Left lung (tissue), 10 donors: Measurements from ENCODE around the gene EYA2. TPM values are rescaled to one million over a fixed set of nuclear protein-coding genes. Genes with fewer than 3 reads are reported as not detected.

ENCODE experiments used
- ATAC-seq: fragments of 200-7000 bp; cut with Tn5 transposase; one replicate; pipeline ENCODE4 v1.9.1; 2020; ENCODE audit warnings: moderate library complexity
- DNase-seq, 4 donors: peaks; one replicate each; pipeline ENCODE4 v3.0.0-alpha.2; 2013 to 2020
- H3K27ac ChIP-seq, 2 donors: fragments of 200-600 bp; sonication (generic) in 1 of 2; one replicate each; pipeline versions ENCODE4 v1.5.0 to v1.8.0; 2020 to 2021
- H3K27me3 ChIP-seq, 2 donors: fragments of 200-600 bp; sonication (generic) in 1 of 2; one replicate each; pipeline versions ENCODE4 v1.5.0 to v1.8.0; 2020 to 2021
- H3K36me3 ChIP-seq, 2 donors: fragments of 200-600 bp; sonication (generic) in 1 of 2; one replicate each; pipeline versions ENCODE4 v1.5.0 to v1.8.0; 2020 to 2021
- H3K4me1 ChIP-seq, 2 donors: fragments of 200-600 bp; one replicate each; pipeline ENCODE4 v1.8.0; 2021
- H3K4me3 ChIP-seq, 2 donors: fragments of 200-600 bp; sonication (generic) in 1 of 2; one replicate each; pipeline versions ENCODE4 v1.5.0 to v1.8.0; 2020 to 2021; ENCODE audit warnings: mild to moderate bottlenecking in 1 of 2
- H3K9me3 ChIP-seq, 2 donors: fragments of 200-600 bp; sonication (generic) in 1 of 2; one replicate each; pipeline versions ENCODE4 v1.5.0 to v1.8.0; 2020 to 2021
- intact Hi-C, 2 donors: fragments of 100-400 bp; cut with DNase I; formaldehyde crosslinking; loops; one replicate each; pipeline versions ENCODE4 v1.11.2 to v1.14.2; 2022
- polyA plus RNA-seq, 6 donors: library from polyadenylated mRNA; unstranded; fragments of 120-200 nt; gene quantifications; one replicate each; pipeline ENCODE4 v1.2.1, GENCODE V29; 2013; ENCODE audit not compliant: insufficient read length in 6 of 6
- total RNA-seq, 2 donors: library from RNA; stranded (reverse); fragmentation: NEBNext Ultra II Directional; extraction: Animal tissue kit (Norgen Biotek cat#: 25700); gene quantifications; one replicate each; pipeline ENCODE4 v1.2.1, GENCODE V29; 2021
- TF ChIP-seq, protein P1 (sequence below), 2 donors: fragments of 200-600 bp; sonication (generic) in 1 of 2; IDR thresholded peaks; one replicate each; pipeline versions ENCODE4 v1.5.0 to v1.8.0; 2021; ENCODE audit warnings: antibody characterized with exemption in 2 of 2
- donor health status: DM: no; HTN: yes; CAD: no.
- donor health status: DM: no; HTN: no; CAD: no.

Gene EYA2
- total and polyA plus RNA-seq, 8 donors: 0.77 to 2.3 (median 1.2) TPM

DNA sequence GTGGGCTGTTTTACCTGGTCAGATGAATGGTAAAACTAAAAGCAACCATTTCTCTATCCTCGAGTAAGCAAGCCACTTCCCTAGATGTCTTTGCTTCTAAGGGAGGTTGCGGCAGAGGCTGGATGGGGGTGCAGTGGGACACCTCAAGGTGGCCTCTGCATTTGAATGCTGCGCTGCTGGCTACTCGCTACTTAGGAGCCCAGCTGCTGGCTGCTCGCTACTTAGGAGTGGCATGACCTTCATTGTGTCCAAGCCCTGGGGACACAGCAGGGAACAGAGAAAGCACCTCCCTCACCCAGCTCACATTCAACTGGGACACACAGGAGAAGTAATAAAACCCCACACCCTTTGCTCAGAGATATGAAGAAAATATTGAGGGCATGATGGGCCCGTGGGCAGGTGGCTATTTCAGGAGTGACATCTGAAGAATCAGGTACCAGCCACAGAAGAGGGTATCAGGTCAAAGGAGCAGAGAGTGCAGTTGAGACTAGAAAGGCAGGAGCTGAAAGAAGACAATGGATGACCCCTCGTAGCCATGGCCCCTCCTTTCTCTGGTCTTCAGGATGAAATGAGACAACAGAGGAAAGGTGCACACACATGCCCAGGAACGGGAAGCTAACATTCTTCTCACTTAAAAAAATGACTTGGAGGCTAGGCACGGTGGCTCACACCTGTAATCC lies 312.5 kb downstream of the EYA2 start:
- H3K9me3 ChIP-seq: no peaks in the 10 kb centered on the region
- peaks cover 0 to 42% of the 10 kb centered on the region in 2 donors for H3K36me3 ChIP-seq
- H3K4me1 ChIP-seq: peaks cover 0 to 4% of the 10 kb centered on the region in 2 donors
- no peak for DNase-seq
- H3K27ac ChIP-seq: no peak overlapping the region
- intact Hi-C loops: no loop called here
- no peaks in the 10 kb centered on the region for H3K27me3 ChIP-seq
- ATAC-seq: no peak
- no peak overlapping the region for H3K4me3 ChIP-seq
- TF ChIP-seq, protein P1, sequence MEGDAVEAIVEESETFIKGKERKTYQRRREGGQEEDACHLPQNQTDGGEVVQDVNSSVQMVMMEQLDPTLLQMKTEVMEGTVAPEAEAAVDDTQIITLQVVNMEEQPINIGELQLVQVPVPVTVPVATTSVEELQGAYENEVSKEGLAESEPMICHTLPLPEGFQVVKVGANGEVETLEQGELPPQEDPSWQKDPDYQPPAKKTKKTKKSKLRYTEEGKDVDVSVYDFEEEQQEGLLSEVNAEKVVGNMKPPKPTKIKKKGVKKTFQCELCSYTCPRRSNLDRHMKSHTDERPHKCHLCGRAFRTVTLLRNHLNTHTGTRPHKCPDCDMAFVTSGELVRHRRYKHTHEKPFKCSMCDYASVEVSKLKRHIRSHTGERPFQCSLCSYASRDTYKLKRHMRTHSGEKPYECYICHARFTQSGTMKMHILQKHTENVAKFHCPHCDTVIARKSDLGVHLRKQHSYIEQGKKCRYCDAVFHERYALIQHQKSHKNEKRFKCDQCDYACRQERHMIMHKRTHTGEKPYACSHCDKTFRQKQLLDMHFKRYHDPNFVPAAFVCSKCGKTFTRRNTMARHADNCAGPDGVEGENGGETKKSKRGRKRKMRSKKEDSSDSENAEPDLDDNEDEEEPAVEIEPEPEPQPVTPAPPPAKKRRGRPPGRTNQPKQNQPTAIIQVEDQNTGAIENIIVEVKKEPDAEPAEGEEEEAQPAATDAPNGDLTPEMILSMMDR (IDR thresholded peaks at IDR 0.05): no peak

DNA sequence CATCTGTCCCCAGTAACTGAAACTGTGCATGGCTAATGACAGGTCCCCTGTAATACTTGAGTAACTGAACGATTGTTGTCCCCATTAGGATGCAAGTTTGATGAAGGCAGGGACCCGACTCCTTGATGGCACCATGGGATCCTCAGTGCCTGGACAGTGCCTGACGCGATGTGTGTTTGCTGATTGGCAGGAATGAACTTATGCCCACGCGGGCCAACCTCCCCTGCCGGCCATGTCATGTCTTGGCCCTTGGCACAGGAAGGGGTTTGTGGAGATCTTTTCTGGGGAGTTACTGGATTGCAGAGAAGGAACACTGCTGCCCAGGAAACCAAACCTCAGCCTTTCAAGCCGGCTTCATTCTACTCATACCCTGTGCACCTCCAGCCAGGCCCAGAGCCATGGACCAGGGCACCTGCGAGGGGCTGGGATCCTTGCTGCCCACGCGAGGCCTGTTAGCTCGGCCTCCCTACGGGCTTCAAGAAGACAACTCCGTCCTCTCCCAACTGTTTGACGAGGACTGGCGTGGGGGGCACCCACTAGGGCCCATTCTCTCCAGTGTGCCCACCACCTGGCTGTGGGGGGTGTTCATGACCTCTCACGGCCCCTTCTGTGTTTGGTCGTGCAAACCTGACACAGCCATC lies 314.0 kb downstream of the EYA2 start:
- no peak overlapping the region for H3K27ac ChIP-seq
- TF ChIP-seq, protein P1 (IDR thresholded peaks at IDR 0.05): no peak
- no peaks in the 10 kb centered on the region for H3K27me3 ChIP-seq
- no peak overlapping the region for H3K4me3 ChIP-seq
- H3K4me1 ChIP-seq: peaks cover 0 to 4% of the 10 kb centered on the region in 2 donors
- H3K36me3 ChIP-seq: peaks cover 0 to 57% of the 10 kb centered on the region in 2 donors
- ATAC-seq (no peak), DNase-seq (no peak)
- intact Hi-C loops: no loop called here
- no peaks in the 10 kb centered on the region for H3K9me3 ChIP-seq

DNA sequence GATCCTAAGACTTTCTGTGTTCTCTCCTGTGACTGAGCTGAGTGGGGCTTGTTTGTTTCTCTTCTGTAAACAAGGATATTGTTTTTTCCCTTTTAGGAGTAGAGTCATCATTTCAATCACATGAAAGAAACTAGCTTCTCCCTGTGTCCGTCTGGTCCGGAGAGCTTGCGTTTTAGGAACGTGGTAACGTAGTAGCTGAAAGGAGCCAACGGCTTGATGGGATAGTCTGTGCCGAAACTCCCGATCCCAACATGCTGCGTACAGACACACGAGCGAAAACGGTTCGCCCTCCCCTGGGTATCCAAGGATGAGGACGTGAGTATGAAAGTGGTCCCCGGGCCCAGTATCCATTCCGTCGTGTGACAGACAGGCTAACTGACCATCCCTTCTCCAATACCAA lies 315.3 kb downstream of the EYA2 start:
- intact Hi-C loops: no loop called here
- ATAC-seq: no peak
- TF ChIP-seq, protein P1 (IDR thresholded peaks at IDR 0.05): no peak
- Histone ChIP-seq H3K27ac (no peak overlapping the region), H3K27me3 (no peaks in the 10 kb centered on the region), H3K9me3 (no peaks in the 10 kb centered on the region), H3K4me1 (peaks cover 0 to 4% of the 10 kb centered on the region in 2 donors), H3K36me3 (peaks cover 0 to 71% of the 10 kb centered on the region in 2 donors), H3K4me3 (no peak overlapping the region)
- DNase-seq: no peak

DNA sequence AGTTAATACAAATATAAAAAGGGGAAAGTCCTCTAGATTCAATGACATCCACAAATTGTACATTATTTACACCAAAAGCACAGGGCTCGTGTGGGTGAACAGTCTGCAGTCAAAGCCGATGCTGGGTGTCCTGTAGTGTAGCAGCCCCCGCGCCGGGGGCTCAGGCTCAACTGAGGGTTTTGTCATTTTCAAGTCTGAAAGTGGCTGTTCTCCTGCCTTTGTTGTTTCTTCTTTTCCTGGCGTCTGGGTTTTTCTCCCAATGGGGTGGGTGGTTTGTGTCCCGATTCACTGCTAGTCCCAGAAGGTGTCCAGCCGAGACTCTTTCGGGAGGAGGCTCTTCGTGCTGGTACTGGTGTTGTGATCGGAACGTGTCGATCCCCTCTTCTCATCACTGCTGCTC lies 315.8 kb downstream of the EYA2 start:
- TF ChIP-seq, protein P1 (IDR thresholded peaks at IDR 0.05): no peak
- no peak for DNase-seq
- H3K36me3 ChIP-seq: peaks cover 0 to 76% of the 10 kb centered on the region in 2 donors

DNA sequence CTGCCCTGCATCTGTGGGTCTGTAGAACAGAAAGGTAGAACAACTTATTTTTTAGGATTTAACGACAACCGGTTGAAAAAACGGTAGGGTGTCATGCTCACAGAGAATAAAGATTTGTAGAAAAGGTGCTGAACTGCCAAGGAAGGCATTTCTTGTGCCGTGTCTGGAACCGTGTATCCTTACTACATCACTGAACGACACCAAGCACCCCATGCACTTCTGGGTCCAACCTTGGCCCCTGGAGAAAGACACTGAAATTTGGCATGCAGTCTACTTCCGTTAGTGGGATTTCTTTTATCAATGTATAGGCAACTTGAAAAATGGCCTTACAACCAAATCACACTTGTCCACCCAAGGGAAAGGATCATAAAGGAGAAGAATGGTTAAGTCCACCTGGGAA lies 316.4 kb downstream of the EYA2 start:
- Histone ChIP-seq H3K9me3 (no peaks in the 10 kb centered on the region), H3K27ac (no peak overlapping the region), H3K36me3 (peaks cover 0 to 81% of the 10 kb centered on the region in 2 donors), H3K27me3 (no peaks in the 10 kb centered on the region), H3K4me3 (no peak overlapping the region), H3K4me1 (no peaks in the 10 kb centered on the region)
- ATAC-seq (no peak), DNase-seq (no peak)
- TF ChIP-seq, protein P1 (IDR thresholded peaks at IDR 0.05): no peak
- intact Hi-C loops: no loop called here

More for the DNA sequence above, 315.8 kb downstream of the EYA2 start:
- Histone ChIP-seq H3K4me3 (no peak overlapping the region), H3K27ac (no peak overlapping the region), H3K9me3 (no peaks in the 10 kb centered on the region), H3K4me1 (peaks cover 0 to 2% of the 10 kb centered on the region in 2 donors), H3K27me3 (no peaks in the 10 kb centered on the region)
- no peak for ATAC-seq
- intact Hi-C loops: no loop called here
